Measurements from ENCODE around the gene TNFAIP8. TPM values are rescaled to one million over a fixed set of nuclear protein-coding genes. Genes with fewer than 3 reads are reported as not detected.
A peak's percentile ranks its signal among the peaks of the same experiment; 100 is the strongest.

The TNFAIP8 gene
- total RNA-seq, 1 donor from 2014 or later = 40.0 TPM

- Histone ChIP-seq H3K27me3 (ENCODE audit: control insufficient read depth, insufficient read depth, low read length) (no peaks in the 10 kb centered on the region), H3K36me3 (ENCODE audit: control insufficient read depth, insufficient read depth, low read length) (no peaks in the 10 kb centered on the region), H3K4me3 (ENCODE audit: low read depth, low read length) (no peak overlapping the region)
- no peak for DNase-seq (ENCODE audit: low read depth)
- TF ChIP-seq CTCF (IDR thresholded peaks at IDR 0.05; ENCODE audit: insufficient read depth, low read length, poor library complexity, severe bottlenecking) = no peak
Observed at GRCh38 chr5:119398727-119399466, 43.1 kb downstream of the TNFAIP8 start.

GRCh38 chr5:119400245-119400644 is 44.4 kb downstream of the TNFAIP8 start:
- H3K36me3 ChIP-seq (ENCODE audit: control insufficient read depth, insufficient read depth, low read length) = no peaks in the 10 kb centered on the region
- no peak for TF ChIP-seq CTCF (IDR thresholded peaks at IDR 0.05; ENCODE audit: insufficient read depth, low read length, poor library complexity, severe bottlenecking)
- no peaks in the 10 kb centered on the region for H3K27me3 ChIP-seq (ENCODE audit: control insufficient read depth, insufficient read depth, low read length)
- H3K4me3 ChIP-seq (ENCODE audit: low read depth, low read length) = no peak overlapping the region
- DNase-seq (ENCODE audit: low read depth) = peak; percentile 86

GRCh38 chr5:119402081-119402480 is 46.3 kb downstream of the TNFAIP8 start:
- no peak for TF ChIP-seq CTCF (IDR thresholded peaks at IDR 0.05; ENCODE audit: insufficient read depth, low read length, poor library complexity, severe bottlenecking)
- no peak for DNase-seq (ENCODE audit: low read depth)
- Histone ChIP-seq H3K36me3 (ENCODE audit: control insufficient read depth, insufficient read depth, low read length) (no peaks in the 10 kb centered on the region), H3K27me3 (ENCODE audit: control insufficient read depth, insufficient read depth, low read length) (no peaks in the 10 kb centered on the region), H3K4me3 (ENCODE audit: low read depth, low read length) (no peak overlapping the region)

- no peak overlapping the region for H3K4me3 ChIP-seq (ENCODE audit: low read depth, low read length)
- H3K27me3 ChIP-seq (ENCODE audit: control insufficient read depth, insufficient read depth, low read length) = no peaks in the 10 kb centered on the region
- no peaks in the 10 kb centered on the region for H3K36me3 ChIP-seq (ENCODE audit: control insufficient read depth, insufficient read depth, low read length)
- no peak for TF ChIP-seq CTCF (IDR thresholded peaks at IDR 0.05; ENCODE audit: insufficient read depth, low read length, poor library complexity, severe bottlenecking)
- no peak for DNase-seq (ENCODE audit: low read depth)
Observed at GRCh38 chr5:119402555-119402954, 46.7 kb downstream of the TNFAIP8 start.

GRCh38 chr5:119404033-119404432 is 48.2 kb downstream of the TNFAIP8 start:
- no peaks in the 10 kb centered on the region for H3K27me3 ChIP-seq (ENCODE audit: control insufficient read depth, insufficient read depth, low read length)
- H3K36me3 ChIP-seq (ENCODE audit: control insufficient read depth, insufficient read depth, low read length) = no peaks in the 10 kb centered on the region
- DNase-seq (ENCODE audit: low read depth) = no peak
- no peak for TF ChIP-seq CTCF (IDR thresholded peaks at IDR 0.05; ENCODE audit: insufficient read depth, low read length, poor library complexity, severe bottlenecking)
- no peak overlapping the region for H3K4me3 ChIP-seq (ENCODE audit: low read depth, low read length)

- no peak for TF ChIP-seq CTCF (IDR thresholded peaks at IDR 0.05; ENCODE audit: insufficient read depth, low read length, poor library complexity, severe bottlenecking)
- Histone ChIP-seq H3K36me3 (ENCODE audit: control insufficient read depth, insufficient read depth, low read length) (no peaks in the 10 kb centered on the region), H3K27me3 (ENCODE audit: control insufficient read depth, insufficient read depth, low read length) (no peaks in the 10 kb centered on the region), H3K4me3 (ENCODE audit: low read depth, low read length) (no peak overlapping the region)
- DNase-seq (ENCODE audit: low read depth) = no peak
Observed at GRCh38 chr5:119405419-119405818, 49.6 kb downstream of the TNFAIP8 start.
